ENCODE data around the gene NCK2. TPM values are rescaled to one million over a fixed set of nuclear protein-coding genes. Genes with fewer than 3 reads are reported as not detected.

The NCK2 gene
- total RNA-seq, 2 donors from 2014 or later, result 39.0 to 144 TPM

DNA sequence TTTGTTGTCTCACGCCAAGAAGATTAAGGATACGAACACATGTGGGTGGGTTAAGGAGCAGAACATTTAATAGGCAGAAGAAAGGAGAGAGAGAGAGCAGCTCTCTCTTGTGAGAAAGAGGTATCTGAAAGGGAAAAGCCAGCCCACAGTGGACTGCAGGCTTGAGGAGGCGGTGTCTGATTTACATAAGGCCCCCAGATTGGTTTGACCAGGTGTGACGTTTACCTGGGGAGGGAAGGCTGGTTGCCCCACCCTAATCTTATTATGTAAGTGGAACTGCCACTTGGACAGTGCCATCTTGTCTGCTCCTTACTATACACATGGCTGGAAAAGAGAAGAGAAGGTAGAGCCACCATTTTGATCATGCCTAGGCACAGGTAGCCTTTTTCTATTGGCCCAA, 189.2 kb downstream of the NCK2 start:
- no peak overlapping the region for H3K4me3 ChIP-seq
- H3K27ac ChIP-seq, result no peak overlapping the region
- no peaks in the 10 kb centered on the region for H3K9me3 ChIP-seq
- intact Hi-C loops (cut with DNase I), result no loop called here
- no peaks in the 10 kb centered on the region for H3K36me3 ChIP-seq
- DNase-seq (ENCODE audit: low spot score), result no peak
- 92% methylated on average over 4 of the region's 4 CpGs for WGBS
- no peak for TF ChIP-seq CTCF (IDR thresholded peaks at IDR 0.05)
- TF ChIP-seq POLR2AphosphoS5 (IDR thresholded peaks at IDR 0.05), result no peak
- no peak for TF ChIP-seq POLR2A (IDR thresholded peaks at IDR 0.05)
- no peaks in the 10 kb centered on the region for H3K27me3 ChIP-seq (replicated peaks; ENCODE audit: insufficient read depth)
- H3K4me1 ChIP-seq (replicated peaks), result no peaks in the 10 kb centered on the region

DNA sequence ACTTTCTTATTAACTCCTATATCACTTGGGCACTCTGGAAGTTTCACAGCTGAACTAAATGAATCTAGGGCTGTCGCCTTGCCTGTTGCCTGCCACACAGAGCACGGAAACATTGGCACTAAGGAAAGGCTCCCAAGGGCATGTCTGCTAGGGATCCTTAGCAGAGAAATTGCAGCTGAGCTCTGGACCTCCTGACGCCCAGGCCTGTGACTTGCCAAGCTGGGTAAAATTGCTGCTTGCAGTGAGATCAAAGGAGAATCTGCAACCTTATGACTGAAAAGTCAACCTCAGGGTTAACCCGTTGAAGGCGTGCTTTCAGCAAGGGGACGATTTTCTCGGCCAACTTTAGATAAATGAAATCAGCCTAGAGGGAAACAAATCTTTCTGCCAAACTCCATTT, 189.8 kb downstream of the NCK2 start:
- TF ChIP-seq POLR2AphosphoS5 (IDR thresholded peaks at IDR 0.05) (no peak), CTCF (IDR thresholded peaks at IDR 0.05) (no peak), POLR2A (IDR thresholded peaks at IDR 0.05) (no peak)
- intact Hi-C loops (cut with DNase I), result no loop called here
- 4% methylated on average over 7 of the region's 7 CpGs for whole genome bisulfite sequencing
- Histone ChIP-seq H3K27me3 (replicated peaks; ENCODE audit: insufficient read depth) (no peaks in the 10 kb centered on the region), H3K27ac (no peak overlapping the region), H3K36me3 (no peaks in the 10 kb centered on the region), H3K4me3 (no peak overlapping the region), H3K9me3 (no peaks in the 10 kb centered on the region), H3K4me1 (replicated peaks) (no peaks in the 10 kb centered on the region)
- DNase-seq (ENCODE audit: low spot score), result no peak

DNA sequence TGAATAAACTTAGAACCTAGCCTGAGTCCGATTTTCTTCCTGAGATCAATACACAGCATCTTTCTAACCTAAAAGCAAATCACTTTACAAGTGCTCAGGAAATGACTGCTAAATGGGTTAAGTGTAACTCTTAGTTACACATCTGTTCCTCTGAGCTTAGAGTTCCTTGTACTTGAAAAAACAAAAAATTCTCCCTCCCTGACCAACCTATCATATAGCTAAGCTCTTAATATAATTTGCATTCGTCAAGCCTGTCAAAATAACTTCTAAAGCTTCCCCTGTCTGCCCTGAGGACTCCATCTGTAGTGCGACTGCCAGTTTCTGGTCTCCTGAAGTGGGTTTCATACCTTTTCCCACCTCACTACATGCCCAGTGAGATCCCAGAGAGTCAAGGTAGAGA, 190.4 kb downstream of the NCK2 start:
- TF ChIP-seq POLR2A (IDR thresholded peaks at IDR 0.05), result no peak
- no peak for TF ChIP-seq CTCF (IDR thresholded peaks at IDR 0.05)
- no peak for TF ChIP-seq POLR2AphosphoS5 (IDR thresholded peaks at IDR 0.05)
- intact Hi-C loops (cut with DNase I), result no loop called here
- H3K36me3 ChIP-seq, result no peaks in the 10 kb centered on the region
- no peaks in the 10 kb centered on the region for H3K27me3 ChIP-seq (replicated peaks; ENCODE audit: insufficient read depth)
- no peak overlapping the region for H3K4me3 ChIP-seq
- no peaks in the 10 kb centered on the region for H3K4me1 ChIP-seq (replicated peaks)
- WGBS, result 43% methylated on average over 3 of the region's 3 CpGs
- no peaks in the 10 kb centered on the region for H3K9me3 ChIP-seq
- DNase-seq (ENCODE audit: low spot score), result no peak
- H3K27ac ChIP-seq, result no peak overlapping the region

DNA sequence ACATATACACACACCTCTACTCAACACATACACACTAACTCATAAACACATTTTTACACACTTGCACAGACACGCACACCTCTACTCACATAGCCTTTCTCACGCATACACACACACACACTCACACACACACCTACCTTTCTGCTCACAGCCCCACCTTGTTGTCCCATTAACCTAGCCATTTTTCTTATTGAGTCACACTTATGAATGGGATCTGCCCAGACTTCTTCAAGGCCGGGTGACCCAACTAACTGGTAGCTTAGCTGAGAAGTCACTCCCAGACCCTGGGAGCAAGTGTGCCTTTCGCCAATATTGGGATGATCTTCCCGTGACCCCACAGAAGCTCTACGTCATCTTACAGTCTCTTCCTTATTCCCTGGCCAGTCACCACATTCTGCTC, 192.2 kb downstream of the NCK2 start:
- Histone ChIP-seq H3K27ac (no peak overlapping the region), H3K4me3 (no peak overlapping the region), H3K36me3 (no peaks in the 10 kb centered on the region), H3K9me3 (no peaks in the 10 kb centered on the region), H3K4me1 (replicated peaks) (no peaks in the 10 kb centered on the region), H3K27me3 (replicated peaks; ENCODE audit: insufficient read depth) (no peaks in the 10 kb centered on the region)
- no peak for DNase-seq (ENCODE audit: low spot score)
- TF ChIP-seq CTCF (IDR thresholded peaks at IDR 0.05) (no peak), POLR2AphosphoS5 (IDR thresholded peaks at IDR 0.05) (no peak), POLR2A (IDR thresholded peaks at IDR 0.05) (no peak)
- intact Hi-C loops (cut with DNase I), result no loop called here
- 98% methylated on average over 6 of the region's 6 CpGs for WGBS

GRCh38 chr2:105937498-105938097, 192.9 kb downstream of the NCK2 start:
- TF ChIP-seq CTCF (IDR thresholded peaks at IDR 0.05) (no peak), POLR2A (IDR thresholded peaks at IDR 0.05) (no peak), POLR2AphosphoS5 (IDR thresholded peaks at IDR 0.05) (no peak)
- DNase-seq (ENCODE audit: low spot score), result no peak
- H3K27me3 ChIP-seq (replicated peaks; ENCODE audit: insufficient read depth), result no peaks in the 10 kb centered on the region
- WGBS, result 90% methylated on average over 6 of the region's 6 CpGs
- H3K4me1 ChIP-seq (replicated peaks), result no peaks in the 10 kb centered on the region
- H3K27ac ChIP-seq, result no peak overlapping the region
- no peaks in the 10 kb centered on the region for H3K9me3 ChIP-seq
- H3K36me3 ChIP-seq, result no peaks in the 10 kb centered on the region
- intact Hi-C loops (cut with DNase I), result no loop called here
- H3K4me3 ChIP-seq, result no peak overlapping the region

All from prostate gland (tissue), 2 donors.